OCI-LY7 (cell line): Measurements from ENCODE around the gene MCUB.

Source experiments
- EZH2phosphoT487 ChIP-seq: fragments of 200-600 bp; sonication (generic); IDR thresholded peaks from 2 replicates; pipeline ENCODE4 v1.6.1; 2018; ENCODE audit warnings: low read depth, borderline replicate concordance, mild to moderate bottlenecking, mixed run types, antibody characterized with exemption, low read length, moderate library complexity, mixed read lengths
- TF ChIP-seq, protein P1 (sequence below): fragments of 200-600 bp; sonication (generic); conservative IDR thresholded peaks from 2 replicates; pipeline ENCODE4 v1.5.1; 2014; ENCODE audit warnings: mild to moderate bottlenecking, antibody characterized with exemption, low read length, moderate library complexity, mixed read lengths

DNA sequence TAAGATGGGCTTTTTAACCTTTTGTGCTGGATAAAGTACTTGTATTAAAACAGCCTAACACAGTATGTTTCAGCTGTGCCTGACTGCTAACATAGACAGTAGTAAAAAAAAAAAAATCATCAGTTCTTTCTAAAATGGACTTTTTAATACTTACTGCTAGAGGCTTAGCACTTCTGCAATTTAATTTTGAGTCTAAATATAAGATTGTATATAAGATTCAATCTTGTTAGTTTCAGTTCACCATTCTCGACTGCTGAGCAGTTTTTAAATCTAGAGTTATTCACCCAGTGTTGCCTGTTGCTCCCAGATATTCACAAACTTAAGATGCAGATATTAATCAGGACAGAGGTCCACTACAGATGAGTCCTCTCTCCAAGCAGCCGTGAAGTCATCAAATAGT, 163.1 kb downstream of the MCUB start:
- TF ChIP-seq, protein P1, sequence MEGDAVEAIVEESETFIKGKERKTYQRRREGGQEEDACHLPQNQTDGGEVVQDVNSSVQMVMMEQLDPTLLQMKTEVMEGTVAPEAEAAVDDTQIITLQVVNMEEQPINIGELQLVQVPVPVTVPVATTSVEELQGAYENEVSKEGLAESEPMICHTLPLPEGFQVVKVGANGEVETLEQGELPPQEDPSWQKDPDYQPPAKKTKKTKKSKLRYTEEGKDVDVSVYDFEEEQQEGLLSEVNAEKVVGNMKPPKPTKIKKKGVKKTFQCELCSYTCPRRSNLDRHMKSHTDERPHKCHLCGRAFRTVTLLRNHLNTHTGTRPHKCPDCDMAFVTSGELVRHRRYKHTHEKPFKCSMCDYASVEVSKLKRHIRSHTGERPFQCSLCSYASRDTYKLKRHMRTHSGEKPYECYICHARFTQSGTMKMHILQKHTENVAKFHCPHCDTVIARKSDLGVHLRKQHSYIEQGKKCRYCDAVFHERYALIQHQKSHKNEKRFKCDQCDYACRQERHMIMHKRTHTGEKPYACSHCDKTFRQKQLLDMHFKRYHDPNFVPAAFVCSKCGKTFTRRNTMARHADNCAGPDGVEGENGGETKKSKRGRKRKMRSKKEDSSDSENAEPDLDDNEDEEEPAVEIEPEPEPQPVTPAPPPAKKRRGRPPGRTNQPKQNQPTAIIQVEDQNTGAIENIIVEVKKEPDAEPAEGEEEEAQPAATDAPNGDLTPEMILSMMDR = no peak
- no peak for TF ChIP-seq EZH2phosphoT487
